Brain pericyte (primary cell): ENCODE results near the gene CASKIN2.
"Not testable (repeated sequence)": the region's sequence is repeated elsewhere in the genome, so short reads cannot be mapped to it uniquely, and the experiment has no call there.

Source experiments
- DNase-seq: peaks from one replicate; pipeline ENCODE4 v3.0.0-alpha.2; 2012; ENCODE audit warnings: low read depth, low spot score

CASKIN2 gene

DNA sequence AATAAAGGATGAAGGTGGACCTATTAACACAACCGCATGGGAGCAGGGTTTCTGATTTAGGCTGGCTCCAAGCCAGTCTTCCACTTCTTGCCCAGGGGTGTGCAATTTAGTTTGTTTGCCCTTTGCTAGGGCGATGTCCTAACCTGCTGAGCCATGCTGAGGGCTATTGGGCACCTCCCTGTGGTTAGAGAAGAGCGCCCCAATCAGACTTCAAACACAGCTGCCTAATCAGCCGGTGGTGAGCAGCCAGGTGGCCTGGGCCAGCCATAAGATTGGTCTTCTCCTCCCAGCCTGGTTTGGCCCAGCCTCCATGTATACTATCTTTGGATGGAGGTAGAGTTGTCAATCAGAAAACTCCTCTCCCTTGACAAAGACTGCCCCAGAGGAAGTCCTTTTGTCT is 43.2 kb downstream of the CASKIN2 start:
- no peak for DNase-seq

DNA sequence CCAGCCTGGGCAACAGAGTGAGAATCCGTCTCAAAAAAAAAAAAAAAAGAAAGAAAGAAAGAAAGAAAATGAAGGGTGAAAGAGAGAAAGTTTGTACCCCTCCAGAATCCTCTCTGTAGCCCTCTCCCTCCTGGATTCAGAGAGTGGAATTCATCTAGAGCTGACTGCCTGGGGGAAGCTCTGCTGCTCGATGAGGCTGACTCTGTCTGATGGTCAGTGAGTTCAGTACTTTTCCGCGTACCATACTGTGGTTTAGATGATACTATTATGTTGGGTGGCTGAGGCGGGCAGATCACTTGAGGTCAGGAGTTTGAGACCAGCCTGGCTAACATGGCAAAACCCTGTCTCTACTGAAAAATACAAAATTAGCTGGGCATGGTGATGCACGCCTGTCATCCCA is 44.1 kb downstream of the CASKIN2 start:
- no peak for DNase-seq

- no peak for DNase-seq
Observed at GRCh38 chr17:75468779-75469373, 46.5 kb downstream of the CASKIN2 start.

DNA sequence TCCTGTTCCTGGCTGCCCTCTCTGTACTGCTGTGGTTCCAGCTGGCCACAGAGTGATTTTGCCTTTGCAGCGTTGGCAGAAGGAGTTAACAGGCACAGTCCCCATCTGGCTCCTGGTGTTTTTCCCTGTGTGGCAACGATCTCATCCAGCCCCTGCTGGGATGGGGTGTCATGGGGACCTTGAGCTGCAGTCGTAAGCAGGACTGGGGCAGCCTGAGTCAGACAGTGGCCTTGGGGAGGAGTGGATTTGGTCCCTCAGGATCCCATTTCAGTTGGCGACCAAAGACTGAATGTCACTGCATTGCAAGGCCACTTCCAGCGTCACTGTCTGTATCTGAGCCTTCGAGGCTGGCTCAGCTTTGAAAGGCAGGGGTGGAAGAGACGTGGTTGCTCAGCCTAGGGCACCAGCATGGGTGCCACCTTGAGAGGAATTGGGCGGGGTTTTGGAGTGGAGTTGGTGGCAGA is 47.0 kb downstream of the CASKIN2 start:
- no peak for DNase-seq

DNA sequence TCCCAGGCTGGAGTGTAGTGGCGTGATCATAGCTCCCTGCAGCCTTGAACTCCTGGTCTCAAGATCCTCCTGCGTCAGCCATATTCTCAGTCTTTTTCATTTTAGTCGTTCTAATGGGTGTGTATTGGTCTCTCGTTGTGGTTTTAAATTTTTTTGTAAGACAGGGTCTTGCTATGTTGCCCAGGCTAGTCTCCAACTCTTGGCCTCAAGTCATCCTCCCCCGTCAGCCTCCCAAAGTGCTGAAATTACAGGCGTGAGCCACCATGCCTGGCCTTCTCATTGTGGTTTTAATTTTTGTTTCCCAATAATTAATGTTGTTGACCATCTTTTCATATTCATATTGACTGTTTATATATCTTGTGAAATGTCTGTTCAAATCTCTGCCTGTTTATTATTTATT is 50.3 kb downstream of the CASKIN2 start:
- no peak for DNase-seq

DNA sequence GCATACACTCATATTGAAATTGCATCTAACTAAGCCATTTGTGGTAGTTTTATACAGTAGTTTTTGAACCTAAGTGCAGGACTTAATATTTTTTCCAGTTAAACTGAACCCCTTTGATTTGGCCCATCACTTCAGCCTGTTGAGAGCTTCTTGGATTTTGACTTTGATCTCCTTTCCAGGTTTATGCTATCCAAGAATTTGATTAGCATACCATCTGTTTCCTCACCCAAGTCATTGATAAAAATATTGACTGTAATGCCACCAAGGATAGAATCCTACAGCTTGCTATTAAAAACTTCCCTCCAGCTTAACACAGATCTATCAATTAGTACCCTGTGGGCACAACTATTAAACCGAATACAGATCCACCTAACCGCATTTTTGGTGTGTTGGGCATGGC is 51.7 kb downstream of the CASKIN2 start:
- no peak for DNase-seq

DNA sequence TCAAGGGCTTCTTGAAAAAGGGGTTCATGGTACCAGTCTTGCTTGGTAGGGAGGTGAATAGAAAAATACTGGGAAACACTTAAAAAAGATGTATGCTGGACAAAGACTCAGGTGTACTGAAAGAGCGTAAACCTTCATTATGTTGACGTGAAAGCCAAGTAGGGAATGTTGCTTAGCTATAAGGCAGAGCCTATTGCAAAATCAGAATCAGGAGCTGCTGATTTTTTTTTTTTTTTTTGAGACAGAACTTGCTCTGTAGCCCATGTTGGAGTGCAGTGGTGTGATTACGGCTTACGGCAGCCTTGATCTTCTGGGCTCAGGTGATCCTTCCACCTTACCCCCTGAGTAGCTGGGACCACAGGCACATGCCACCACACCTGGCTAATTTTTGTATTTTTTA is 55.0 kb downstream of the CASKIN2 start:
- DNase-seq = no peak

GRCh38 chr17:75459590-75460267 is 55.6 kb downstream of the CASKIN2 start:
- no peak for DNase-seq

DNA sequence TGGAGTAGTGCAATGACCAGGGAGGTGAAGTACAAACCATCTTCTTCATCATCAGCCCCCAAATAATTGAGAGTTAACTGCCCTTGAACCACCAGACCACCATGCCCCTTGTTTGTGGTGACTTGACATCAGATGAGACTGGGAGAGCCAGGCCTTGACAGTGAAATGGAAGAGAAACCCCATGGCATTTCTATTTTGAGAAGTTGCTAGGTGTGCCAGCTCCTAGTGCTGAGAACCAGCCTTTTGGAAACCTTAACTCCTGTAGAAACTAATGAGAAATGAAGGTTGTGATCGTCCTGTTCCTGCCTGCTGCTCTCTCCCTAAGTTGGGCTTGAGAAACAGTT is 56.1 kb downstream of the CASKIN2 start:
- no peak for DNase-seq

GRCh38 chr17:75457047-75457654 is 58.2 kb downstream of the CASKIN2 start:
- DNase-seq = no peak

GRCh38 chr17:75456417-75457046 is 58.8 kb downstream of the CASKIN2 start, which contains the start of gene TMEM94:
TSS of gene TMEM94 (plus strand) at chr17:75456635. CDS start at chr17:75471906, 15,271 bp downstream.
- DNase-seq = peak; percentile 88

DNA sequence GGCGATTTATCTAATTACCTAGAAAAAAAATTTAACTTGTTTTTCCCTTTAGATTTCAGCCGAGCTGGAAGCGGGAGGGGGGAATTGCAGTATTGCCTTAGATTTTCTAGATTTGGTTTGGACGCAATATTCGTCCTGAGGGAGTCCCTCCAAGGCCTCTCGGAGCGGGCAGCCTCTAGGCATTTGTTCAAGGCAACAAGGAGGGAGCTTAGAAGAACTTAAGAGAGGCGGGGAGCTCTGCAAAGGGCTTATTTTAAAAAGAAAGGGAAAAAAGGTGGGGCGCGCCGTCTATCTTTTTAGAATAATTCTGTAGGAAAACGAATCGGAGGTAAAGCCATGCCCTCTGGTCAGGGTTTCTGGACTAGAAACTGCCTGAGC is 59.3 kb downstream of the CASKIN2 start:
- DNase-seq = no peak

GRCh38 chr17:75454672-75455071 is 60.7 kb downstream of the CASKIN2 start:
- not testable (repeated sequence) for DNase-seq

DNA sequence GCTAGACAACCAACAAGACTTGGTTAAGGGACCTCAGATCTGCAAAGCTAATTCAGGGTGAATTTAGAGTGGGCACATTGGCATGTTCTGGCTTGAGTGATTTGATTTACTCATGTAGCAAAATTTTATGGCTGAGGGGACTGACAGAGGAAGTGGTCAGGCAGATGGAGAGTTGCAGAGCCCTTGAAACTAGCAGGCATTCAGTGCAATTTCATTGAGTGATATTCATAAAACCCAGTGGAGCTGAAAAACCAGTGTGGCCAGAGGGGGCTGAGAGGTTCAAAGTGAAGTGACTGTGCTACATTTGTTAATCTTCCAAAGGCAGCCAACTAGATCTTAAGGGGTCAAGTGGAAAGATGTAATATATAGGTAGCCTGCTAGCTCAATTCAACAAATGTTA is 61.1 kb downstream of the CASKIN2 start:
- no peak for DNase-seq

- no peak for DNase-seq
Observed at GRCh38 chr17:75450270-75450669, 65.1 kb downstream of the CASKIN2 start.
